HepG2 (cell line): ENCODE measurements around the gene TLN1. TPM values are rescaled to one million over a fixed set of nuclear protein-coding genes. Genes with fewer than 3 reads are reported as not detected.

ENCODE experiments used
- ARNT2 ChIP-seq: sonication (generic); formaldehyde crosslinking; IDR thresholded peaks from 2 replicates; pipeline ENCODE4 v1.8.0; 2022; ENCODE audit warnings: mild to moderate bottlenecking, low read depth, missing genetic modification reagents, moderate library complexity
- ATF3 ChIP-seq: sonication (generic); formaldehyde crosslinking; IDR thresholded peaks from 2 replicates; pipeline ENCODE4 v1.4.0; 2020; ENCODE audit warnings: missing genetic modification reagents
- KDM5A ChIP-seq: fragments of 200-600 bp; sonication (generic); IDR thresholded peaks from 2 replicates; pipeline ENCODE4 v1.7.0; 2018; ENCODE audit warnings: antibody characterized with exemption, mild to moderate bottlenecking, low read length, borderline replicate concordance
- SIX1 ChIP-seq: sonication (generic); formaldehyde crosslinking; IDR thresholded peaks from 2 replicates; pipeline ENCODE4 v1.4.0; 2020; ENCODE audit warnings: missing genetic modification reagents, borderline replicate concordance
- ZBTB49 ChIP-seq: sonication (generic); formaldehyde crosslinking; IDR thresholded peaks from 2 replicates; pipeline ENCODE4 v1.4.0; 2020; ENCODE audit warnings: missing genetic modification reagents, borderline replicate concordance
- ZNF367 ChIP-seq: sonication (generic); formaldehyde crosslinking; IDR thresholded peaks from 2 replicates; pipeline ENCODE4 v1.4.0; 2020; ENCODE audit warnings: missing genetic modification reagents, borderline replicate concordance
- ZNF629 ChIP-seq: sonication (generic); formaldehyde crosslinking; conservative IDR thresholded peaks from 2 replicates; pipeline ENCODE4 v1.5.0; 2020; ENCODE audit warnings: missing genetic modification reagents
- polyA plus RNA-seq, 8 experiments: library from polyadenylated mRNA; depleted of rRNA in 3 of 8; stranded (reverse) in 7 of 8; unstranded in 1 of 8; fragments of >200 nt; fragmentation: Illumina TruSeq in 4 of 8; extraction: Trizol in 4 of 8; gene quantifications; 2 replicates each; pipeline versions ENCODE4 v1.2.1 to v1.2.3, GENCODE V29; 2011 to 2016; ENCODE audit warnings: low read depth in 4 of 8, missing spikeins in 1 of 8, mixed read lengths in 1 of 8; ENCODE audit not compliant: insufficient read depth in 1 of 8
- total RNA-seq, 5 experiments: library from RNA; depleted of rRNA; stranded (reverse); fragments of >200 nt; fragmentation: Illumina TruSeq; extraction: Trizol; gene quantifications; 2 replicates each; pipeline ENCODE4 v1.2.3, GENCODE V29; 2016; ENCODE audit warnings: low read depth in 1 of 5
- TF ChIP-seq, protein P1 (sequence below): sonication (generic); formaldehyde crosslinking; IDR thresholded peaks from 2 replicates; pipeline ENCODE4 v1.4.0; 2020; ENCODE audit warnings: missing genetic modification reagents, mild to moderate bottlenecking, borderline replicate concordance
- TF ChIP-seq, protein P2 (sequence below): sonication (generic); formaldehyde crosslinking; IDR thresholded peaks from 2 replicates; pipeline ENCODE4 v1.8.1; 2022; ENCODE audit warnings: low read depth, mild to moderate bottlenecking, missing genetic modification reagents
- TF ChIP-seq, protein P3 (sequence below): sonication (generic); formaldehyde crosslinking; IDR thresholded peaks from 2 replicates; pipeline ENCODE4 v1.5.0; 2020; ENCODE audit warnings: missing genetic modification reagents

Gene TLN1
- total and polyA plus RNA-seq, 2 of the 13 experiments (the other 11 are each of a cell fraction or from before 2014, with no cell fraction given), result 35.2 to 51.8 TPM

DNA sequence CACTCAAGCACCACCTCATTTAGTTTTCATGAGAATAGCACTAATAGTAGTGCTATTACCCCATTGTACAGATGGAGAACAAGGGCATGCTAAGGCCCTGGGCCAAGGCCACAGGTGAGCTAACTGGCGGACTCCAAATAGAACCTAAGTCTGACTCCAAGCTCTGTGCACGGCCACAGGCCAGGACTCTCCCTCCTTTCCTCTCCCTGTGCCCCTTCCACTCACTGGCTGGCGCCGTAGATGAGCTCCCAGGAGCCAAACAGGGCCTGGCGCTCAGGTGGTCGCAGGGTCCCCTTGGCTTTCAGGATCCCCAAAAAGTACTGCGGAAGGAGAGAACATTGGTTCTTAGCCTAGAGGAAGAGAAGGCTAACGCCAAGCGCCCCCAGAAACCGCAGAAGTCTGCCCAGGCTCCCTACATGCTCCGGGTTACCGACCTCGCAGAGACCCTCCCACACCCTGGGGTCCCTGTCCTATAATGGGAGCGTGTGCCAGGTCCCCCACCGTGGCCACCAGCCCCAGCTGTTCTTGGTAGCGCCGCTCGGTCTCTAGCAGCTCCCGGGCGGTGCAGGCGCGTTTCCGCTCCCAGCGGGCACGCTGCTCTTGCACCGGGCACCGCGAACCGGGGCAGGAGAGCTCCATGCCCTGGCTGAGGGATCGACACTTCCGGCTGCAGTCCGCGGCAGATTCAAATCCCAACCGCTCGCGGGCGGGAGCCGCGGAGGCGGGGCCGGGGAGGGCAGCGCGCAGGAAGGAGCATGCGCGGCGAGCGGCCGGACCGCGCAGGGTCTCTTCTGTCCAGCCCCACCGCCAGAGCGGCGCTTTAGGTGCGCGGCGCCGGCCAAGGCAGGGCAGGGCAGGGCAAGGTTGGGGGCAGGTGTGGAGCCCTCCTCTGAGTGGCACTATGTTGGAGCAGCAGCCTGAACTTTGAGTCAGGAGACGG lies 67.2 kb downstream of the TLN1 start, which contains the start of gene ARHGEF39 (continued):
- TF ChIP-seq ATF3 (CRISPR knock-in tag) (peak; percentile 5; the same call in 1 of the 2 replicates), ARNT2 (CRISPR knock-in tag) (peak; percentile 99), ZNF629 (CRISPR knock-in tag) (peak; percentile 96), ZNF367 (CRISPR knock-in tag) (0 out of 2 replicates have a peak, but pooled peaks have one; percentile 26), ZBTB49 (CRISPR knock-in tag) (no peak), KDM5A (no peak), SIX1 (no peak)
- TF ChIP-seq, protein P1, sequence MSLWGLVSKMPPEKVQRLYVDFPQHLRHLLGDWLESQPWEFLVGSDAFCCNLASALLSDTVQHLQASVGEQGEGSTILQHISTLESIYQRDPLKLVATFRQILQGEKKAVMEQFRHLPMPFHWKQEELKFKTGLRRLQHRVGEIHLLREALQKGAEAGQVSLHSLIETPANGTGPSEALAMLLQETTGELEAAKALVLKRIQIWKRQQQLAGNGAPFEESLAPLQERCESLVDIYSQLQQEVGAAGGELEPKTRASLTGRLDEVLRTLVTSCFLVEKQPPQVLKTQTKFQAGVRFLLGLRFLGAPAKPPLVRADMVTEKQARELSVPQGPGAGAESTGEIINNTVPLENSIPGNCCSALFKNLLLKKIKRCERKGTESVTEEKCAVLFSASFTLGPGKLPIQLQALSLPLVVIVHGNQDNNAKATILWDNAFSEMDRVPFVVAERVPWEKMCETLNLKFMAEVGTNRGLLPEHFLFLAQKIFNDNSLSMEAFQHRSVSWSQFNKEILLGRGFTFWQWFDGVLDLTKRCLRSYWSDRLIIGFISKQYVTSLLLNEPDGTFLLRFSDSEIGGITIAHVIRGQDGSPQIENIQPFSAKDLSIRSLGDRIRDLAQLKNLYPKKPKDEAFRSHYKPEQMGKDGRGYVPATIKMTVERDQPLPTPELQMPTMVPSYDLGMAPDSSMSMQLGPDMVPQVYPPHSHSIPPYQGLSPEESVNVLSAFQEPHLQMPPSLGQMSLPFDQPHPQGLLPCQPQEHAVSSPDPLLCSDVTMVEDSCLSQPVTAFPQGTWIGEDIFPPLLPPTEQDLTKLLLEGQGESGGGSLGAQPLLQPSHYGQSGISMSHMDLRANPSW (CRISPR knock-in tag), result no peak
- TF ChIP-seq, protein P2, sequence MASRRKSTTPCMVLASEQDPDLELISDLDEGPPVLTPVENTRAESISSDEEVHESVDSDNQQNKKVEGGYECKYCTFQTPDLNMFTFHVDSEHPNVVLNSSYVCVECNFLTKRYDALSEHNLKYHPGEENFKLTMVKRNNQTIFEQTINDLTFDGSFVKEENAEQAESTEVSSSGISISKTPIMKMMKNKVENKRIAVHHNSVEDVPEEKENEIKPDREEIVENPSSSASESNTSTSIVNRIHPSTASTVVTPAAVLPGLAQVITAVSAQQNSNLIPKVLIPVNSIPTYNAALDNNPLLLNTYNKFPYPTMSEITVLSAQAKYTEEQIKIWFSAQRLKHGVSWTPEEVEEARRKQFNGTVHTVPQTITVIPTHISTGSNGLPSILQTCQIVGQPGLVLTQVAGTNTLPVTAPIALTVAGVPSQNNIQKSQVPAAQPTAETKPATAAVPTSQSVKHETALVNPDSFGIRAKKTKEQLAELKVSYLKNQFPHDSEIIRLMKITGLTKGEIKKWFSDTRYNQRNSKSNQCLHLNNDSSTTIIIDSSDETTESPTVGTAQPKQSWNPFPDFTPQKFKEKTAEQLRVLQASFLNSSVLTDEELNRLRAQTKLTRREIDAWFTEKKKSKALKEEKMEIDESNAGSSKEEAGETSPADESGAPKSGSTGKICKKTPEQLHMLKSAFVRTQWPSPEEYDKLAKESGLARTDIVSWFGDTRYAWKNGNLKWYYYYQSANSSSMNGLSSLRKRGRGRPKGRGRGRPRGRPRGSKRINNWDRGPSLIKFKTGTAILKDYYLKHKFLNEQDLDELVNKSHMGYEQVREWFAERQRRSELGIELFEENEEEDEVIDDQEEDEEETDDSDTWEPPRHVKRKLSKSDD, result peak; percentile 80; the same call in 1 of the 2 replicates
- TF ChIP-seq, protein P3, sequence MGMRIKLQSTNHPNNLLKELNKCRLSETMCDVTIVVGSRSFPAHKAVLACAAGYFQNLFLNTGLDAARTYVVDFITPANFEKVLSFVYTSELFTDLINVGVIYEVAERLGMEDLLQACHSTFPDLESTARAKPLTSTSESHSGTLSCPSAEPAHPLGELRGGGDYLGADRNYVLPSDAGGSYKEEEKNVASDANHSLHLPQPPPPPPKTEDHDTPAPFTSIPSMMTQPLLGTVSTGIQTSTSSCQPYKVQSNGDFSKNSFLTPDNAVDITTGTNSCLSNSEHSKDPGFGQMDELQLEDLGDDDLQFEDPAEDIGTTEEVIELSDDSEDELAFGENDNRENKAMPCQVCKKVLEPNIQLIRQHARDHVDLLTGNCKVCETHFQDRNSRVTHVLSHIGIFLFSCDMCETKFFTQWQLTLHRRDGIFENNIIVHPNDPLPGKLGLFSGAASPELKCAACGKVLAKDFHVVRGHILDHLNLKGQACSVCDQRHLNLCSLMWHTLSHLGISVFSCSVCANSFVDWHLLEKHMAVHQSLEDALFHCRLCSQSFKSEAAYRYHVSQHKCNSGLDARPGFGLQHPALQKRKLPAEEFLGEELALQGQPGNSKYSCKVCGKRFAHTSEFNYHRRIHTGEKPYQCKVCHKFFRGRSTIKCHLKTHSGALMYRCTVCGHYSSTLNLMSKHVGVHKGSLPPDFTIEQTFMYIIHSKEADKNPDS (CRISPR knock-in tag), result peak; percentile 32; the same call in 1 of the 2 replicates
